Anterior cingulate cortex (tissue), 58 donors: ENCODE results near the gene SLC16A6.
"Not testable (repeated sequence)": the region's sequence is repeated elsewhere in the genome, so short reads cannot be mapped to it uniquely, and the experiment has no call there.

Experiments used
- DNase-seq, 58 donors: peaks; one replicate each; lab custom pipeline; 2025; lab: John Stamatoyannopoulos, UW

SLC16A6 gene

GRCh38 chr17:68291836-68292688, 1.1 kb upstream of the SLC16A6 start:
- peak in 55 of 58 donors; percentile 7 to 83 (median 55) for DNase-seq

DNA sequence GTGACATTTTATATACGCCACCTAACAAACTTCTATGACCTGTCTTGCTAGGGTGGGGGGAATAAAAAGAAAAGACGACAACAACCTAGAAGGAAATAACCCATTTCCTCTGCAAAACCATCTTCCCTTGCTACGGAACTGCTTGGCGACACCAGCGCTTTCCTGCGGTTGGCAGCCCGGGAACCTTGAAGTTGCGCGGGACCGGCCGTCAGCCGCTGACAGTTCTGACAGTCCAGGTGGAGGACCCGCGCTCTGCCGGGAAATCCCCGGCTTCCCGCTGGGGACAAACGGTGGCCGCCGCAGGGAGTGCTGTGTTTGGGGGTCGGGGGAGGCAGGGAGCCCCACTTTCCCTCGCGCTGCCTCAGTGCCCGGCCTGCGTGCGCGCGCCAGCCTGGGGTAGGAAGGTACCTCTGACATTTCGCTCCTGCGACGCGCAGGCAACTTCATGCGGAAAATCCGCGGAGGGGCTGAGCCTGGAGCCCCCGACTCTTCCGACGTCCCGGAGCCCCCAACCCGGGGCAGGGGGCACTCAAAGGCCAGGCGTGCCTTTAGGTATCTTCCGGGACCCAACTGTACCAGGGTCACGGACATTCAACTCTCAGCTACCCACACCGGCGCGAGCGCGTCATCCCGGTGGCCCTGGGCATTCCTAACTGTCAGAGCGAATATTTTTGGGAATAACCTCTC, 516 bp downstream of the SLC16A6 start:
- peak in 26 of 58 donors; percentile 5 to 56 (median 15) for DNase-seq

DNA sequence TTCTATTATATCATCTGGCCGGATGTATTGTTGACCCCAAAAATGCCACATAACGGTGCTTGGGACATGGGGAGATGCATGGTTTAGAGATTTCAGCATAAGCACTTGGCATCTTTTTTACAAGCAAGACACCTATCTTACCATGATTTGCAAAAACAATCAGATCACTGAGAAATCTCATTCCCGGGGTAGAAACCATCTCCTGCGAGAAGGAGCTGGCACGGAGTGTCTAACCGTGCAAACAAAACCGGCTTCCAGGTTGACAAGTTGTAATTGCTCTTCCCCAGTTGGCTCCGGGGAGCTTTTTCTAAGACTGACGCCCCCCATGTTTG, 1.0 kb downstream of the SLC16A6 start:
- peak in 1 of 58 donors; percentile 30 for DNase-seq

DNA sequence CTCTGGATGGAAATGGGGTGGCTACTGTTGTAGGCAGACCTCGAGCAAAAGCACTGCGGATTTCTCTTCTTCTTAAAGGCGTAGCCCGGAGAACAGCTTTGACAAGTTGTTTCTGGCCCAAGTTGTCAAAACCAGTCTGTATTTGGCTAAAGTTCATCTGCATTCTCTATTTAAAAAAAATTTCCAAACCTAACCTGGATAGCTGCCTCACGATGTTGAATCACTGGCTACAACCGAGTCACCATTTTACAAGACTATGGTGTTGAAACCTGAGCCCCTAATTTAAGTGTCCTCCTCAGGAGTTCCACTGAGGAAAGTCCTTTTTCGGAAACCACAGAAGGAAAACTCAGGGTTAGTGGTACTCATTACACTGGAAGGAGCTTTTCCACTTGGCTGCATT, 1.5 kb downstream of the SLC16A6 start:
- DNase-seq: no peak

GRCh38 chr17:68288804-68289203, 2.1 kb downstream of the SLC16A6 start:
- no peak for DNase-seq

GRCh38 chr17:68288375-68288774, 2.6 kb downstream of the SLC16A6 start:
- no peak for DNase-seq

GRCh38 chr17:68281965-68282364, 9.0 kb downstream of the SLC16A6 start:
- not testable (repeated sequence) for DNase-seq

DNA sequence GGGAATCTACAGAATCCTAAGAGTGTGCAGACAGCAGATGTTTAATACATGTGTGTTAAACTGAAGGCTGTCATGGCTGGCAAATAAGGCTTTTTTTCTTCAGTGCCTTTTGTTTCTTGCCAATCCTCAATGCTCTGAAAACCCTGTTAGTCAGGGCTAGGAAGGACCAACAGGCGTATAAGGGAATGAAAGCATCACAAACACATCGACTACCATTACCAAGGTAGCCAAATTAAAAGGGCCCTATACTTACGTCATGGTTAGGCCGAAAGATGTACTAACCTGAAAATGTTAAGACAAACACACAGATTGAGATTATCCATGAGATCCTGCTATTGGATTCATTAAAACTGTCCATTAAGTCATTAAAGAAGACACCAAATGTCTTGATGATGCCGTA, 13.1 kb downstream of the SLC16A6 start:
- DNase-seq: no peak

GRCh38 chr17:68276339-68276738, 14.6 kb downstream of the SLC16A6 start:
- not testable (repeated sequence) for DNase-seq

DNA sequence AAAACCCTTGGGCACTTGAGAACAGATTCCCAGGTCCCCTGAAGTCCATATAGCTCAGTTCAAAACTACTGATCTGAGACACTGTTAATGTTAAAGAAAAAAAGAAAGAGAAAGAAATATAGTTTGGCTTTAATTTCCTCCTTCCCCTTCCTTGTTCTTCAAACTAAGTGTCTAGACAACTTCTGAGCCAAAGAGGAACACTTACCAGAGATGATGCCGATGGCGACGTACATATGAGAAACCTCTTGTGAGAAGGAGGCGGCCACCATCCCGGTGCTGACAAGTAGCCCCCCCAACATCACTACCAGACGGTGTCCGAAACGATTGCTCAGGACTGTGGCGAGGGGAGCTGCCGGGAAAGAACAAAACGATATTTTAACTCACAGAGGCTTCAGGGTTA, 17.2 kb downstream of the SLC16A6 start:
- peak in 1 of 58 donors; percentile 12 for DNase-seq

GRCh38 chr17:68265833-68266232, 25.1 kb downstream of the SLC16A6 start:
- DNase-seq: not testable (repeated sequence)

- peak in 12 of 58 donors; percentile 5 to 67 (median 10) for DNase-seq
These were observed 27.7 kb downstream of the SLC16A6 start for GRCh38 chr17:68263101-68263681.

DNA sequence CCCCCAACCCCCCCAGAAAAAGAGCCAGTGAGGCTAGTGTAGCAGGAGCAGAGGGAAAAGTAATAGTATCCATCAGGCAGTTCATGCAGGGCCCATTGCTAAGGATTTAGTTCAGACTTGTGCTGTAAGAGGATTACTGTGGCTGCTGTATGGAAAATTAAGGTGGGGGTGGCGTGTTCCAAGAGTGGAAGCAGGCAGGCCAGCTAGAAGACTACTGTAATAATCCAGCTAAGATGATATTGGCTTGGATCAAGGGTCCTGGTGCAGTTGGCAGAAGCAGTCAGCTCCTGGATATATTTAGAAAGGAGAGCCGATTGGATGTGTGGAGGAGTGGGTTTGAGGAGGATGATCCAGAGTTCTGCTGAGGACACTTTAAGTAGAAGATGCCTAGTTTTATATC, 28.5 kb downstream of the SLC16A6 start:
- DNase-seq: not testable (repeated sequence)

- no peak for DNase-seq
These were observed 30.7 kb downstream of the SLC16A6 start for GRCh38 chr17:68260051-68260762.

DNA sequence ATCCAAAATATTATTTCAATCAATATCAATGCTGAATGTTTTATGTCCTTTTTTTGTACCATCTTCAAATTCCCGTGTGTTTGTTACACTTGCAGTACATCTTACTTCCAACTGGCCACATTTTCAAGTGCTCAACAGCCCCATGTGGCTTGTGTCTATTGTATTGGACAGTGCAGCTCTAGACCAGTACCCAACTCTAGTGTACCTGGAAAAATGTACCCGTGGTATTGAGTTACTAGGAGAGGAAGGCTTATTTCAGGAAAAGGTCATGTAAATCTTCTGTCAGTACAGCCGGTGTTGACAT, 31.3 kb downstream of the SLC16A6 start:
- not testable (repeated sequence) for DNase-seq

DNA sequence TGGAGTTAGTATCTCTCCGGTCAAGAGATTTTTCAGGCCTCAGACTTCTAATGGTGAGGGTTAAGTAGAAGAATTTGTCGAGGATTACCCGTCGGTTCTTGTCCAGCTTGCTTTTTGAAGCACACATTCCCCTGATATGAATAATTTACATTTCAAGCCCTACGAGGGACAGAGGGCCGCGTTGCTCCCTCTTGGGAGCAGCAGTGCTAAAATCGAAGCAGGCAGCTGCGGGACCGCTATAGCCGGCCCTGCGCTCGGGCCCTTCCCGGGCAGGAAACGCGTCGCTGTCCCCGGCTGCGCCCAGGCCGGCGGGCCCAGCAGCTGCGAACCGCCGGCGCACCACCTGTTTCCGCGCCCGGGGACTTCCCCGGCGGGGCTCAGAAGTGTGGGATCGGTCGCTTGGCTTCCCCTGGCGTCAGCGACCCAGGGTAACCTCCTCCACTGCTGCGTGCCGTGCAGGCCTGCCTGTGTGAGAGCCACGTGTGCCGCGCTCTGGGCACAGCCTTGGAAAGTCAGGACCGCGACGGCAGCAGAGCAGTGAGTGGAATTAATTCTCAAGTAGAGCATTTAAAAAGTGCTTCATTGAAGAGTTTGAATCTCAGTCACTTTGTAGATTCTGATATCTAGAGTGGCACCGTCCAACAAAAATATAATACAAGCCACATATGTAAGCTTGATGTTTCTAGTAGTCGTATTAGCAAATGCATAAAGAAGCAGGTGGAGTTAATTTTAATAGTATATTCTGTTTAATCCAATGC, 31.9 kb downstream of the SLC16A6 start:
- peak in 10 of 58 donors; percentile 2 to 44 (median 16) for DNase-seq

DNA sequence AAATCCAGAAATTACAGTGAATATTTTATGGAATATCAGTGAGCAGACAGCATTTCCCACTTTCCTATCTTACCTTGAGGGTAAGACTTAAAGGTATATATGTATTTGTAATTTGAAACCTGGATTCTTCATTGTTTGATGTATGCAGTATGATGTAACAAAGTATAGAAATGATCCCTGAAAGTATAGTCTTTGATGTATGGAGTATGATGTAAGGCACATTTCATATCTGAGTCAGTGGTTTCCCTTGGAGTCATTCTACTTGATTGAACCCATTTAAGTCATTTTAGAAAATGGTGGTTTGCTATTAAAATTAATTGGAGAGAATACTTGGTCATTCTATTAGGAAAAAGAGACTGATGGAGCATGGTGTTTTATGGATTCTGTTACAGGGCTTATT, 33.0 kb downstream of the SLC16A6 start:
- no peak for DNase-seq

- DNase-seq: not testable (repeated sequence)
These were observed 34.2 kb downstream of the SLC16A6 start for GRCh38 chr17:68256701-68257100.

GRCh38 chr17:68255731-68256538, 35.0 kb downstream of the SLC16A6 start:
- no peak for DNase-seq
